HepG2 (cell line): ENCODE measurements around the gene HAT1. TPM values are rescaled to one million over a fixed set of nuclear protein-coding genes. Genes with fewer than 3 reads are reported as not detected.

Experiments used
- ATM ChIP-seq: fragments of 450-650 bp; IDR thresholded peaks from 2 replicates; pipeline ENCODE4 v1.7.1; 2017; ENCODE audit warnings: mild to moderate bottlenecking, borderline replicate concordance
- CENPT ChIP-seq: sonication (generic); formaldehyde crosslinking; IDR thresholded peaks from 2 replicates; pipeline ENCODE4 v1.8.0; 2022; ENCODE audit warnings: low read depth, mild to moderate bottlenecking, moderate library complexity, missing genetic modification reagents
- DPF2 ChIP-seq: sonication (generic); formaldehyde crosslinking; IDR thresholded peaks from 2 replicates; pipeline ENCODE4 v1.4.0; 2020; ENCODE audit warnings: mild to moderate bottlenecking, low read depth, missing genetic modification reagents, borderline replicate concordance
- FOXJ3 ChIP-seq: sonication (generic); formaldehyde crosslinking; IDR thresholded peaks from 2 replicates; pipeline ENCODE4 v1.4.0; 2020; ENCODE audit warnings: missing genetic modification reagents, mild to moderate bottlenecking, borderline replicate concordance
- HCFC1 ChIP-seq: fragments of 150-350 bp; IDR thresholded peaks from 2 replicates; pipeline ENCODE4 v1.6.1; 2014; ENCODE audit warnings: low read depth, low read length
- HMG20A ChIP-seq: IDR thresholded peaks from 2 replicates; pipeline ENCODE4 v1.6.1; 2016; ENCODE audit warnings: borderline replicate concordance
- KAT7 ChIP-seq: IDR thresholded peaks from 2 replicates; pipeline ENCODE4 v1.6.1; 2018; ENCODE audit warnings: borderline replicate concordance, missing compliant biosample characterization
- MATR3 ChIP-seq: sonication (generic); formaldehyde crosslinking; IDR thresholded peaks from 2 replicates; pipeline ENCODE4 v1.4.0; 2020; ENCODE audit warnings: missing genetic modification reagents
- NFIC ChIP-seq: IDR thresholded peaks from 2 replicates; pipeline ENCODE4 v1.6.1; 2012; ENCODE audit warnings: mild to moderate bottlenecking, low read length, inconsistent platforms
- NFYC ChIP-seq: IDR thresholded peaks from 2 replicates; pipeline ENCODE4 v1.6.1; 2016; ENCODE audit warnings: missing genetic modification reagents, missing compliant biosample characterization
- PLRG1 ChIP-seq: fragments of 450-650 bp; conservative IDR thresholded peaks from 2 replicates; pipeline ENCODE4 v1.6.1; 2016
- POLR2AphosphoS2 ChIP-seq: IDR thresholded peaks from 2 replicates; pipeline ENCODE4 v1.6.1; 2011; ENCODE audit warnings: low read depth, low read length, improper control_type of control experiment
- RXRB ChIP-seq: IDR thresholded peaks from 2 replicates; pipeline ENCODE4 v1.6.1; 2016; ENCODE audit warnings: borderline replicate concordance, missing genetic modification reagents, missing compliant biosample characterization
- TFAP4 ChIP-seq: sonication (generic); IDR thresholded peaks from 2 replicates; pipeline ENCODE4 v1.6.1; 2016; ENCODE audit warnings: low read depth, borderline replicate concordance
- ZNF280B ChIP-seq: sonication (generic); formaldehyde crosslinking; IDR thresholded peaks from 2 replicates; pipeline ENCODE4 v1.5.0; 2020; ENCODE audit warnings: missing genetic modification reagents, mild to moderate bottlenecking, borderline replicate concordance
- ZNF567 ChIP-seq: sonication (generic); formaldehyde crosslinking; IDR thresholded peaks from 2 replicates; pipeline ENCODE4 v1.8.1; 2023; ENCODE audit warnings: mild to moderate bottlenecking, missing genetic modification reagents, borderline replicate concordance
- ZNF597 ChIP-seq: sonication (generic); formaldehyde crosslinking; IDR thresholded peaks from 2 replicates; pipeline ENCODE4 v1.5.0; 2020; ENCODE audit warnings: missing genetic modification reagents
- ZSCAN21 ChIP-seq: sonication (generic); formaldehyde crosslinking; IDR thresholded peaks from 2 replicates; pipeline ENCODE4 v1.8.0; 2022; ENCODE audit warnings: mild to moderate bottlenecking, missing genetic modification reagents, moderate library complexity, borderline replicate concordance
- polyA plus RNA-seq, 8 experiments: library from polyadenylated mRNA; depleted of rRNA in 3 of 8; stranded (reverse) in 7 of 8; unstranded in 1 of 8; fragments of >200 nt; fragmentation: Illumina TruSeq in 4 of 8; extraction: Trizol in 4 of 8; gene quantifications; 2 replicates each; pipeline versions ENCODE4 v1.2.1 to v1.2.3, GENCODE V29; 2011 to 2016; ENCODE audit warnings: low read depth in 4 of 8, missing spikeins in 1 of 8, mixed read lengths in 1 of 8; ENCODE audit not compliant: insufficient read depth in 1 of 8
- total RNA-seq, 5 experiments: library from RNA; depleted of rRNA; stranded (reverse); fragments of >200 nt; fragmentation: Illumina TruSeq; extraction: Trizol; gene quantifications; 2 replicates each; pipeline ENCODE4 v1.2.3, GENCODE V29; 2016; ENCODE audit warnings: low read depth in 1 of 5
- TF ChIP-seq, protein P1 (sequence below): IDR thresholded peaks from 2 replicates; pipeline ENCODE4 v1.6.1; 2016; ENCODE audit warnings: missing compliant biosample characterization, missing genetic modification reagents, borderline replicate concordance
- TF ChIP-seq, protein P2 (sequence below): sonication (generic); formaldehyde crosslinking; IDR thresholded peaks from 2 replicates; pipeline ENCODE4 v1.4.0; 2020; ENCODE audit warnings: missing genetic modification reagents
- TF ChIP-seq, protein P3 (sequence below): sonication (generic); formaldehyde crosslinking; IDR thresholded peaks from 2 replicates; pipeline ENCODE4 v1.9.0; 2022; ENCODE audit warnings: low read depth, missing genetic modification reagents

HAT1 gene
- total and polyA plus RNA-seq, 2 of the 13 experiments (the other 11 are each of a cell fraction or from before 2014, with no cell fraction given): 45.4 to 119 TPM

- TF ChIP-seq KAT7 (CRISPR knock-in tag): peak; percentile 99
- no peak for TF ChIP-seq MATR3
- TF ChIP-seq, protein P1, sequence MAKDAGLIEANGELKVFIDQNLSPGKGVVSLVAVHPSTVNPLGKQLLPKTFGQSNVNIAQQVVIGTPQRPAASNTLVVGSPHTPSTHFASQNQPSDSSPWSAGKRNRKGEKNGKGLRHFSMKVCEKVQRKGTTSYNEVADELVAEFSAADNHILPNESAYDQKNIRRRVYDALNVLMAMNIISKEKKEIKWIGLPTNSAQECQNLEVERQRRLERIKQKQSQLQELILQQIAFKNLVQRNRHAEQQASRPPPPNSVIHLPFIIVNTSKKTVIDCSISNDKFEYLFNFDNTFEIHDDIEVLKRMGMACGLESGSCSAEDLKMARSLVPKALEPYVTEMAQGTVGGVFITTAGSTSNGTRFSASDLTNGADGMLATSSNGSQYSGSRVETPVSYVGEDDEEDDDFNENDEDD (CRISPR knock-in tag): peak; percentile 97
- peak; percentile 99 for TF ChIP-seq ZSCAN21 (CRISPR knock-in tag)
- TF ChIP-seq NFYC (CRISPR knock-in tag): peak; percentile 66
- TF ChIP-seq PLRG1: no peak
- TF ChIP-seq, protein P2, sequence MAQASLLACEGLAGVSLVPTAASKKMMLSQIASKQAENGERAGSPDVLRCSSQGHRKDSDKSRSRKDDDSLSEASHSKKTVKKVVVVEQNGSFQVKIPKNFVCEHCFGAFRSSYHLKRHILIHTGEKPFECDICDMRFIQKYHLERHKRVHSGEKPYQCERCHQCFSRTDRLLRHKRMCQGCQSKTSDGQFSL (CRISPR knock-in tag): peak; percentile 73; the same call in 1 of the 2 replicates
- 0 out of 2 replicates have a peak, but pooled peaks have one; percentile 42 for TF ChIP-seq ZNF597 (CRISPR knock-in tag)
- peak; percentile 96 for TF ChIP-seq ZNF280B (CRISPR knock-in tag)
- TF ChIP-seq, protein P3, sequence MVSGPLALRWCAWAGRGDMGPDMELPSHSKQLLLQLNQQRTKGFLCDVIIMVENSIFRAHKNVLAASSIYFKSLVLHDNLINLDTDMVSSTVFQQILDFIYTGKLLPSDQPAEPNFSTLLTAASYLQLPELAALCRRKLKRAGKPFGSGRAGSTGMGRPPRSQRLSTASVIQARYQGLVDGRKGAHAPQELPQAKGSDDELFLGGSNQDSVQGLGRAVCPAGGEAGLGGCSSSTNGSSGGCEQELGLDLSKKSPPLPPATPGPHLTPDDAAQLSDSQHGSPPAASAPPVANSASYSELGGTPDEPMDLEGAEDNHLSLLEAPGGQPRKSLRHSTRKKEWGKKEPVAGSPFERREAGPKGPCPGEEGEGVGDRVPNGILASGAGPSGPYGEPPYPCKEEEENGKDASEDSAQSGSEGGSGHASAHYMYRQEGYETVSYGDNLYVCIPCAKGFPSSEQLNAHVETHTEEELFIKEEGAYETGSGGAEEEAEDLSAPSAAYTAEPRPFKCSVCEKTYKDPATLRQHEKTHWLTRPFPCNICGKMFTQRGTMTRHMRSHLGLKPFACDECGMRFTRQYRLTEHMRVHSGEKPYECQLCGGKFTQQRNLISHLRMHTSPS (CRISPR knock-in tag): no peak; the same call in 1 of the 2 replicates
- TF ChIP-seq NFIC: peak; percentile 77
- TF ChIP-seq ZNF567 (CRISPR knock-in tag): peak; percentile 98; the same call in 1 of the 2 replicates
- TF ChIP-seq RXRB (CRISPR knock-in tag): peak; percentile 62; the same call in 1 of the 2 replicates
- TF ChIP-seq FOXJ3: peak; percentile 86
- TF ChIP-seq HCFC1: peak; percentile 63
- TF ChIP-seq POLR2AphosphoS2: 0 out of 2 replicates have a peak, but pooled peaks have one; percentile 57
- peak; percentile 59; the same call in 1 of the 2 replicates for TF ChIP-seq TFAP4
- peak; percentile 34; the same call in 1 of the 2 replicates for TF ChIP-seq HMG20A
- TF ChIP-seq ATM: no peak
- TF ChIP-seq CENPT (CRISPR knock-in tag): peak; percentile 97
- no peak; the same call in 1 of the 2 replicates for TF ChIP-seq DPF2 (CRISPR knock-in tag)
These were observed 77.6 kb downstream of the HAT1 start, which contains the start of gene METAP1D (continued) for GRCh38 chr2:171999604-172000469.
